GOT3 (cell line): ENCODE data around the gene TMC6.
"Not testable (repeated sequence)": the region's sequence is repeated elsewhere in the genome, so short reads cannot be mapped to it uniquely, and the experiment has no call there.

ENCODE experiments used
- DNase-seq: peaks from one replicate; lab custom pipeline; 2025; ENCODE audit warnings: mixed read lengths; lab: John Stamatoyannopoulos, UW

The TMC6 gene

DNA sequence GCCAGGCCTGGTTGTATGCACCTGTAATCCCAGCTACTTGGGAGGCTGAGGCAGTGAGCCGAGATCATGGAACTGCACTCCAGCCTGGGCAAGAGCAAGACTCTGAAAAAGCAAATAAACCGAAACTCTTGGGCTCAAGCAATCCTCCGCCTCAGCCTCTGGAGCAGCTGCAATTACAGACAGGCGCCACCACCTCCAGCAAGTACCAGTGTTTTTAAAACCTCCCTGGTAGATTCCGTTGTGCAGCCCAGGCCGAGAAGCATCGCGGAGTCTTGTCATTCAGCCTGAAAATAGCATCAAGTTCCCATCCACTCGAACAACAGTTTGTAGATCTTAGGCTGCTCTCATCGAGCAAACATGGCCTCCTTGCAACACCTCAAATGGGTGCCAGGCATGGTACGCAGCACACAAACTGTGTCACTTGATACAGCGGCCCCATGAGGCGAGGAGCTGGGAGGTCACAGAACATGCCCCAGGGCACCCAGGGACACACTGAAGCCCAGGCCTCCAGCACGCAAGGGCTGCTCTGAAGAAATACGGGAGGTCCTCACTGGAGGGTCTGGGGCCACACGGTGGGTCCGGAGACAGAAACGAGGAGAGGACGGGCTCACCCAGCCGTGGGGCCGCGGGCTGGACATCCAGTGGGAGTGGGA is 18.1 kb downstream of the TMC6 start:
- DNase-seq: no peak

DNA sequence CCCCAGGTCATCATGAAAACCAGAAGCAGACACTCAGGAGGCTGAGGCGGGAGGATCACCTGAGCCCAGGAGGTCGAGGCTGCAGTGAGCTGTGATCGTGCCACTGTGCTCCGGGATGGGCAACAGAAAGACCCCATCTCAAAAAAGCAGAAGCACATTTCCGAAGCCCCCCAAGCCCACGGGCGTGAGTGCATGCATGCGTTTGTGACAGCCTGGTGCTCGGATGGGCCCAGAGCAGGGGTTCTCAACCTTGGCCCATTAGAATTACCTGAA is 19.1 kb downstream of the TMC6 start:
- DNase-seq: no peak

DNA sequence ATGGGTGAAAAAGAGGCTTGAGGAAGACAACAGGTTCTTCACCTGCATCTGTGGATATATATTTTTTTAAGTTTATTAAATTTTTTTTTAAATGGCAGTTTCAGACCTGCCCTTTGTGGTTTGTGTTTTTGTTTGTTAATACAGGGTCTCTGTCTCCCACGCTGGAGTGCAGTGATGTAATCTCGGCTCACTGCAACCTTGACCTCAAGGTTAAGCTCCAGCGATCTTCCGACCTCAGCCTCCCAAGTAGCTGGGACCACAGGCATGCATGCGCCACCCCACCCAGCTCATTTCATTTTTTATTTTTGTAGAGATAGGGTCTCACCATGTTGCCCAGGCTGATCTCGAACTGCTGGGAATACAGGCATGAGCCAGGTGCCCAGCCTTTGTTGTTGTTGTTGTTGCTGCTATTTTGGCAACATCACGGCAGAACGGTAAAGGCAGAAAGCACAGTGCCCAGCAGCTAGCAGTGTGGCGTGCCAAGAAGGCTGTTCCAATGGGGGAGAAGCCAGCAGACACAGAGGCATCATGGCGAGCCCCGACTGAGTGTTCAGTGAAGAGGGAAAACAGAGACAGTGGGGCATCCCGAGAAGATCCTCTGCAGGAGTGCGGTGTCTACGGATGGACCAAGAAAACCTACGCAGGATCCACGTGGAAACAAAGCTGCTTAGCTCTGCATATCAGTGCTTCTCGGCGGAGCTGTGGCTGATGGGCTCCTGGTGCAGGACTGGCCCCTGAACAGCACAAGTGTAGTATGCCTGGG is 19.6 kb downstream of the TMC6 start:
- DNase-seq: no peak

DNA sequence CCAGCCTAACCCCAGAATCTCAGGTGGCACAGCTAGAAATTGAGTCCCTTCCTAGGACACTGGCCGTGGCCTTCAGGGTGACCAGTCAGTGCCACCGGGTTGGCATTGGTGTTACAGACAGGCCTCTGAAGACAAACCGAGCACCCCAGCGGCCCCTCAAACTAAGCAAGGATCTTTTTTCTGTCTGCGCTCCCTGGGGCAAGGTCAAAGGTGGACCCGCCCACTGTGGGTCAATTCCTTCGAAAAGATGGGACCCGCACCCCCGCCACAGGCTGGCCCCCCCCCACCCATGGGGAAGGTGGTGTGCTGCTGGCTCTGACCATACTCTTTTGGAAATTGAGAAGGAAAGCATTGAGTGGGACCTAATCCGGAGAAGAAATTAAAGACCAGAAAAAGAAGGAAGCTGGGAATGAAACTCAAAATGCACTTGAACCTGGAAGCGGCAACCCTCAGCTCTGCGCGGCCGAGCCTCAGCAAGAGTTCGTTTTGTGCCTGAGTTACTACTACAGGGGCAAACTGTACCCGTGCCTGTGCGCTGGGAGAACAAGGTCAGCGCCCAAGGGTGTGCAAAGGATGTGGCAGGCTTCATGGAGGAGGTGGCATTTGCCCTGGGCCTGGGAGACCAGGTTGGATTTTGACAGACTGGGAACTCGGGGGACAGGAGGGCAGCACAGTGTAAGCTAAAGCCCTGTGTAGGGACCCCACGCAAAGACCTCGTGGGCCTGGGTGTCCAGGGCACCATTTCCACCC is 20.4 kb downstream of the TMC6 start:
- DNase-seq: no peak

DNA sequence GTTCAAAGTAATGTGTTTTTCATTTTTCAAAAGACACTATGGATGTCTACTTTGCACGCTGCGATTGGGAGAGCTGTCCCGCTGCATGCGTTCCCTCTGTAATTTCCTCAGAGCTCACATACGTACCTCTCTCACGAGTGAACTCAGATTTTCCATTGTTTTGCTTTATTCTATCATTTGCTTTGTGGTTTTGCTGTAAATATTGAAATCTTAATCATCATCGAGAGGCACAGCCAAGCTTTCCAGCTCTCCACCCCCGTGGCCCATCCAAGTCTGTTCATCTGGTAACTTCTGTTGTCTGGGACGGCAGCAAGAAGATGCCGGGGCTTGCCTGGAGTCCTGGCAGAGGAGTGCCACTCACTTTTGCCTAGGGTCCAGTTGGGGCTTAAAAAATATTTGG is 21.1 kb downstream of the TMC6 start:
- no peak for DNase-seq

DNA sequence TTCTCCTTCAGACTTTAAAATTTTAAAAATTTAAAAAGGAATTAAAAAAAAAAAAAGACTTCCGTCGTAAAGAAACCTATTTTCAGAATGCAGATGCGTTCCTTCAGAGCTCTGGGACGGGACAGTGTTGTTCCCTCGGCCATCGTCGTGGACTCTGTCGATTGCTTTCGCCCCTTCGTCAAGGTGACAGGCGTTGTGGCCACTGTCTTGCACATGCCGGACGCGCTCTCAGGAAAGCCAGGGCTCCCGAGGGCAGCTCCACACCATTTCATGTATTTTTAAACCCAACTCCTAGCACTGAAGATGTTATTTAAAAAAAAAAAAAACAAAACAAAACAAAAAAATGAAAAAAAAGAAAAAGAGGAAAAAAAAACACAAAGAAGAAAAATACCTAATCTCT is 22.3 kb downstream of the TMC6 start:
- no peak for DNase-seq

DNA sequence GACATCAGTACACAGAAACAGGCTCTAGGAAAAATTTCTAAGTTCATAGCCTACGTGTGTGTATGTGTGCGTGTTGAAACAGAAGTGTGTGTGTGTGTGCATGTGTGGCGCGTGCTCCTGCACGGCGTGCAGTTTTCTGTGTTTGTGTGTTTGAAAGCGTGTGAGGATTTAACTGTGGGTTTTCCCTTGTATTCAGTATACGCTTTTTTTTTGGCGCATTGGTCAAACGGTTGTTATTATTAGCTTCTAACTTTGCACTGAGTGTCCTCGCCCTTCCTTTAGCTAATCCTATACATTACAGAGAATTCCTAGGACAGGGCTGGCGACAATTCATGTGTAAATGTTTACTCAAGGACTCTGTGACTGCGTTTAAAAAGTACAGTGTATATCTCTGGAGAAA is 23.0 kb downstream of the TMC6 start:
- no peak for DNase-seq

DNA sequence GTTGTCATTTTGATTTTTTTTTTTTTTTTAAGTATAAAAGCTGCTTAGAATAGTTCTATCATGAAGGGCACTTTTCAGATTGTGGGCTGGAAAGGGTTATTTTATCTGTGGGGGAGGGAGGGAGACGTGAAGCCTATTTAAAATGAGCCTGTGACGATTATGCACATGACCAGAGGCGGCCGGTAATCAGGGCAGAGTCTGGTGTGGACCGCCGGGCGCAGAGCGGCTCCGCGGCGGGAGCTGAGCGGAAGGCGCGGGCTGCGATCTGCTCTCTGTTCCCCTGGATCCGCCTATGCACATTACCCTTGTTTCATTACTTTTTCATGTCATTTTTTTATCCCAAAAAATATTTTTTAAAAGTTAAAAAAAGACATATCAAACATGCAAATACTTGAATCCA is 23.5 kb downstream of the TMC6 start:
- DNase-seq: no peak

DNA sequence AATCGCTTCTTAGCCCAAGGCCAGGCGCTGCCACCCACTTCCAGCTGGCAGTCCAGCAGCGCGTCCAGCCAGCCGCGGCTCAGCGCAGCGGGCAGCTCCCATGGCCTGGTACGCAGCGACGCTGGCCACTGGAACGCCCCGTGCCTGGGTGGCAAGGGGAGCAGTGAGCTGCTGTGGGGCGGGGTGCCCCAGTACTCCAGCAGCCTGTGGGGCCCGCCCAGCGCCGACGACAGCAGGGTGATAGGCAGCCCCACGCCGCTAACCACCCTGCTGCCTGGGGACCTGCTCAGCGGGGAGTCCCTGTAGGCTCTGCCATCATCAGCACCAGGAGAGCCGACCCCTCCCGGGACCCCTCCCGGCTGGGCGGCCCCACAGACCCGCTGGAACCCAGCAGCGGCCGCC is 24.0 kb downstream of the TMC6 start:
- no peak for DNase-seq

DNA sequence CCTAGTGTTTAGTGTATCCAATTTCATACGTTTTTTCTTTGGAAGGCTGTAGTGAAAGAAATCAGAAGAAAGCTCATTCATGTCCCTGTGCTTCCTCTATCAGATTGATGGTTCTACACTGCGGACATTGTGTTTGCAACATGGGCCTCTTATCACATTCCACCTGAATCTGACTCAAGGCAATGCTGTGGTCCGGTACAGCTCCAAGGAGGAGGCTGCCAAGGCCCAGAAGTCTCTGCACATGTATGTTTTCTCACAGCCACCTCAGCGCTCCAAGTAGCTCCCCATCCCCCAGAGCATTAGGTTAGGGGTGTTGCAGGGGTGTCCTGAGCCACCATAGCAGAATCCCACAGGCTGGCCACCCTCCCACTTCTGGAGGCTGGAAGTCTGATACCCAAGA is 25.2 kb downstream of the TMC6 start:
- DNase-seq: no peak

DNA sequence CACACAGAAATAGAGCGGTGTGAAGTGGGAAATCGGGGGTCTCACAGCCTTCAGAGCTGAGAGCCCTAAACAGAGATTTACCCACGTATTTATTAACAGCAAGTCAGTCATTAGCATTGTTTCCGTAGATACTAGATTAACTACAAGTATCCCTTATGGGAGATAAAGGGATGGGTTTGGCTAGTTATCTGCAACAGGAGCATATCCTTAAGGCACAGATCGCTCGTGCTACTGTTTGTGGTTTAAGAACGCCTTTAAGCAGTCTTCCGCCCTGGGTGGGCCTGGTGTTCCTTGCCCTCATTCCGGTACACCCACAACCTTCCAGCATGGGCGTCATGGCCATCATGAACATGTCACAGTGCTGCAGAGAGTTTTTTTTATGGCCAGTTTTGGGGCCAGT is 27.0 kb downstream of the TMC6 start:
- no peak for DNase-seq

DNA sequence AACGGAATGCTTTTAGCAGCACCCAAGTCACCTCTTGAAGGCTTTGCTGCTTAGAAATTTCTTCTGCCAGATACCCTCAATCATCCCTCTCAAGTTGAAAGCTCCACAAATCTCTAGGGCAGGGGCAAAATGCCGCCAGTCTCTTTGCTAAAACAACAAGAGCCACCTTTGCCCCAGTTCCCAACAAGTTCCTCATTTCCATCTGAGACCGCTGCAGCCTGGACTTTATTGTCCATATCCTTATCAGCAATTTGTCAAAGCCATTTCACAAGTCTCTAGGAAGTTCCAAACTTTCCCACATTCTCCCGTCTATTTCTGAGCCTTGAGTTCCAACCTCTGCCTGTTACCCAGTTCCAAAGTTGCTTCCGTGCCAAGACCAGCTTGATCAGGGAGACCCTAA is 27.4 kb downstream of the TMC6 start:
- no peak for DNase-seq

DNA sequence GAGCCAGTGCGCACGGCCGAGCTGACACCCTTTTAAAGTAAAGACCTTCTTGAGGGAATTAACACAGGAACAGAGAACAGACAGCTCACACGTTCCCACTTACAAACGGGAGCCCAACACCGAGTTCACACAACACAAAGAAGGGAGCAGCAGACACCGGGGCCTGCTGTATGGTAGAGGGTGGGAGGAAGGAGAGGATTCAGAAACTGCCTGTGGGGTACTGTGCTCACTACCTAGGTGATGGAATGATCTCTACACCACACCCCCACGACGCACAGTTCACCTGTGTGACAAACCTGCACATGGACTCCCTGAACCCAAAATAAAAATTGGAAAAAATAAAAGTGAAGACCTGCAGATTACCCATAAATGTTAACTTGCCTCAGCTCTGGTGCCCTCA is 32.5 kb downstream of the TMC6 start:
- no peak for DNase-seq

DNA sequence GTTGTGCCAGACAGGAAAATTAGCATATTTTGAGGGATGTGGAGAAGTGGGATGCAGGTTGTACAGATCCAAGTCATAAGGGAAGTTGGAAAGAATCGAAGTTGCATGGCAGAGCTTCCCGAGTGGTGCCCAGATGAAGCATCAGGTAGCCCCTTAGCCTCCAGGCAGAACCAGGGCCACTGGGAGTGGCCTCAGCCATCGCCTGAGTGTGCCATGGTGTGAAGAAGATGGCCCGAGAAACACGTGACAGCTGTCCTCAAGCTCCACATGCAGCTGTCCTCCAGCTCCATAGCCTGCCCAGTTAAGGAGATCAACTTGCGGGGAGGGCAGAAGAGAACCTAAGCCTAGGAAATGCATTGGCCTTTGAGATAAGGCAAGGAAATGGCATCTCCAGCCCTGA is 33.5 kb downstream of the TMC6 start:
- DNase-seq: no peak

DNA sequence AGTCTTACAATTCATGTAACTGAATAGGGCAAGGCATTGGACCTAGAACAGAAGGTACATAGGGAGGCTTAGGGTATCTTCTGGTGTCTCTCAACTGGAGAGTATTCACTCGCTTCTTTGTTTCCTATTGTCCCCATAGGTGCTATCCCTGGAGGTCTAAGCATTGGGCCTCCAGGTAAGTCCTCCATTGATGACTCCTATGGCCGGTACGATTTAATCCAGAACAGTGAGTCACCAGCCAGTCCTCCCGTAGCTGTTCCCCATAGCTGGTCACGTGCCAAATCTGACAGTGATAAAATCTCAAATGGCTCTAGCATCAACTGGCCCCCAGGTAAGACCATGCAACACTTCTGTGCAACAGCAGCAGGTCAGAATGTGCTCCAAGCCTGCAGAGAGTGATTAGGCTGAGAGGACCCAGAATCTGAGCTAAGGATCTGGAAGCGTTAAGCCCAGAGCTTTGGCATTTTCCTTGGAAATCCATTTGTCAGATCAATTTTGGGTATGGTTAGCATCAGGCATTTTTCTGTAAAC is 35.7 kb downstream of the TMC6 start:
- DNase-seq: no peak

DNA sequence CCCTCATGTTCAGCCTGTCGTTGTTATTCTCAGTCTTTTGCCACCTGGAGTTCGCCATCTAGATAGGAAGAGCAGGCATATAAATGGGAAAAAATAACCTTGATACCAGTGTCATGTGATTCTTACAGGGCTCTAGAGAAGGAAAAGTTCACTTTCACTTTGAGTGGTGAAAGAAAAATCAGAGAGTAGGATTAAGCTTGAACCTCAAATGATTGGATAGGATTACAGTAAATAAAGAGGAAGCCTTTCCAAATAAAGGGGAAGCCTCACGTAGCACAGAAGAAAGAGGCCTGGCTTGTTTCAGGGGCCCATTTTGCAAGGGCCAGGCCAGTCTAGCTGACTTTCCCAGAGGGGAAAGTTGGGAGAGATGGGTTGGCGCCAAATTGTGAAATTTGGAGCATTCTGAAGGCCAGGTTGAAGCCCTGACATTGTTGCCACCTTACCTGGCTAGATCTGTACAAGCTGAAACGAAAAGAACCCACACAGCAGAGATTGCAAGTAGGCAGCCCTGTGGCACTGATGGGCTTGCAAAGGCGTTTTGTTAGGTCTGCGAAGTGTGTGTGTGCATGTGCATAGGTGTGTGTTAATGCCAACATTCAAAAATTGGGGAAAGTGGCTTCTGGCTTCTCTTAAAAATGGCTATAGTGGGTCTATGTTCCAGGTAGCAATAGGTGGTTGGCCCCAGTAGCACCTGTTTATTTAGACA is 38.8 kb downstream of the TMC6 start:
- DNase-seq: no peak

DNA sequence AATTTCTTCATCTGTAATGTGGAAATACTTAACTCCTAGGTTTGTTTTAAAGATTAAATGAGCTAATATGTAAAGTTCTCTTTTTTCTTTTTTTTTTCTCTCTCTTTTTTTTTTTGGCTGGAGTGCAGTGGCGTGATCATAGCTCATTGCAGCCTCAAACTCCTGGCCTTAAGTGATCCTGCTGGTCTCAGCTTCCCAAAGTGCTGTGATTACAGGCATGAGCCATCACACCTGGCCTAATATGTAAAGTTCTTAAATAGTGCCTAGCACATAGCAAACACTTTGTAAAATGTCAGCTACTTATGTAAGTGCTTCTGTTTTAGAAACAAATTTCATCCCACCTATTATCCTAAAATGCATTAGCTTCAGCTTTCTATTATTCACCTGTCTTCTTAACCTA is 40.0 kb downstream of the TMC6 start:
- no peak for DNase-seq

DNA sequence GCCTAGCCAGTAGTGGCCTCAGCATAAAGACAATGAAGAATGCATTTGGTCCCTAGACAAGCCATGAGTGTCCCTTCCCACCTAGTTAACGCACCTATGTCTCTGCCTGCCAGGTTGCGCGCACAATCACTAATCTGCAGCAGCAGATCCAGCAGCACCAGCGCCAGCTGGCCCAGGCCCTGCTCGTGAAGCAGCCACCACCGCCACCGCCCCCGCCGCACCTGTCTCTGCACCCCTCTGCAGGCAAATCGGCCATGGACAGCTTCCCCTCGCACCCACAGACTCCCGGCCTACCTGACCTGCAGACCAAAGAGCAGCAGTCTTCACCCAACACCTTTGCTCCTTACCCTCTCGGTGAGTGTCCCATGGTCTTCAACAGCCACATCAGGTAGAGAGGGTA is 41.8 kb downstream of the TMC6 start:
- DNase-seq: no peak

DNA sequence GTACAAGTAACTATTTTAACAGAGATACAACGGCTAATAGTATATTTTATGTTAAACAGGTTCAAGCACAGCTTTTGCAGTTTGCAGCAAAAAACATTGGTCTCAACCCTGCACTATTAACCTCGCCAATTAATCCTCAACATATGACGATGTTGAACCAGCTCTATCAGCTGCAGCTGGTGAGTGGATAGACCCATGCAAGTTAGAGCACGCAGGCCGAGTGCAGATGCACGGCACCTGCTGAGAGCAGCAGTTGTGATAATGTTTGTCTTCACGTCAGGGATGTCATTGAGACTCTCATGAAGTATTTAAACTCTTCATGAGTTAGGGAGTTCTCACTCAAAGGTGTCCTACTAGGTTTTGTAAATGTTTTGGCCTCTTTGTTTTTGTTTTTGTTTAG is 45.6 kb downstream of the TMC6 start:
- no peak for DNase-seq

DNA sequence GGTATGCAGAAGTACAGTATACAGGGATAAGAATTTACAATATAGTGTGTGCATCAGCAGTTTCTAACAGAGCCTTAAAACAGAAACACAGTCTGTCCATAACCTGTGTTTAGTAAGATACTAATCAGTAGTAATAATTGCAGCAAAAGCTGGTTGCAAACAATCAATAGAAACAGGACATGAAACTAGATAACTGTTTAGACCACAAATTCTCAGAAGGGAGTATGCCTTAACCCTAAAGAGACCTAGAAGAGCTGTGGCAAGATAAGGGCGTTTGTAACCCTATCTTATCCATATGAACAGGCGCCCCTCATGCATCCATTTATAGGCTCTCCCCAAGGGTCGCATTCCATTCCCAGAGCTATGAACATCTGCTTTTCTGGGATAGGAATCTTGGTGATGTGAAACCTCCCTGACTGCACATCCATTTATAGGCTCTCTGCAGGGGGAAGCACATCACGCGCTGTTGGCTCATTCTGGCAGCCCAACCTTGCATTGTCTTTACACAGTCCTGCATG is 46.1 kb downstream of the TMC6 start:
- not testable (repeated sequence) for DNase-seq

DNA sequence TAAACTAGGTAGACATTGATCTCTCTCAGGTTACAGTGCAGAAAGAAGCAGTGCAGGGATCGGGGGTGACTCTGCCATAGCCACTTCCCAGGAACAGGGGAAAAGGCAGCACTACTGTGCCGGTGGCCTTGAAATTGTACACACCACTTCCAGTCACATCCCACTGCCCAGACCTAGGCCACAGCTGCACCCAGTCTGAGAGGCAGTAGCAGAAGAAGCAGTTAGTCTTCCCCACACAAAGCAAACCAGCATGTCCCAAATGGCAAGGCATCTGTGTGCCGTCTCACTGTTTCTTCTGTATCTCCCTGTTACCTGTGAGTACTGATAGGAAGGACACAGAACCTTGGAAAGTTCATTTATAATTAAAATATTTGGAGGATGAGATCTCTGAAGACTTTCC is 47.0 kb downstream of the TMC6 start:
- DNase-seq: no peak

DNA sequence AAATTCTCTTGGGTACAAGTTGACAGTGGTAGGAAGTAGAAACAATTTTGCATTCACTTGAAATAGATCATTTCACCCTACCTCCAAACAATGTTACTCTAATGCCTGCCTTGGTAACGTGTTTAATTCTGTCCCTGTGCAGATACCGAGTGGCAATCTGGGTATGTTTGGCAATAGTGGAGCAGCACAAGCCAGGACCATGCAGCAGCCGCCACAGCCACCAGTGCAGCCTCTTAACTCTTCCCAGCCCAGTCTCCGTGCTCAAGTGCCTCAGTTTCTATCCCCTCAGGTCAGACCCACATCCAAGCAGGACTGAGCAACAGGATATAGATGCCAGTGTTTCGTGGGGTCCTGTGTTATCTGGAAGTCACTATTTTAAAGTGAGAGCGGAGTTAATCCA is 49.3 kb downstream of the TMC6 start:
- no peak for DNase-seq
